MCF 10A (cell line): ENCODE results near the gene LRRK1. TPM values are rescaled to one million over a fixed set of nuclear protein-coding genes. Genes with fewer than 3 reads are reported as not detected.

Experiments used
- BruUV-seq: library from RNA; stranded (reverse); fragments of 400-500 nt; replicated peaks from 2 replicates; lab custom pipeline; 2021; lab: Mats Ljungman, UMichigan
- CTCF ChIA-PET: fragments of 300-600 bp; sonication (Branson Sonifier 250); formaldehyde crosslinking; extraction: SDS; loops from one replicate; lab custom pipeline; 2021; ENCODE audit warnings: antibody characterized with exemption, inconsistent platforms; lab: Yijun Ruan, JAX
- POLR2A ChIA-PET: fragments of 300-600, 350-650 bp; sonication (Branson Sonifier 250); formaldehyde crosslinking; extraction: SDS; loops from one replicate; lab custom pipeline; 2020; ENCODE audit warnings: antibody characterized with exemption, inconsistent platforms; lab: Yijun Ruan, JAX
- DNase-seq: peaks from one replicate; pipeline ENCODE4 v3.0.0-alpha.2; 2018; ENCODE audit not compliant: unreplicated experiment
- H3K27ac Mint-ChIP-seq: one replicate; pipeline ENCODE4 v1.8.0; 2022; ENCODE audit warnings: mild to moderate bottlenecking, low read depth, mixed read lengths; ENCODE audit not compliant: unreplicated experiment
- H3K27me3 Mint-ChIP-seq: one replicate; pipeline ENCODE4 v1.8.0; 2022; ENCODE audit warnings: mixed read lengths; ENCODE audit not compliant: insufficient read depth, unreplicated experiment
- H3K36me3 Mint-ChIP-seq: one replicate; pipeline ENCODE4 v1.8.0; 2022; ENCODE audit warnings: mild to moderate bottlenecking, moderate library complexity, mixed read lengths; ENCODE audit not compliant: insufficient read depth, unreplicated experiment
- H3K4me1 Mint-ChIP-seq: one replicate; pipeline ENCODE4 v1.8.0; 2022; ENCODE audit warnings: mixed read lengths; ENCODE audit not compliant: insufficient read depth, unreplicated experiment
- H3K4me3 Mint-ChIP-seq: one replicate; pipeline ENCODE4 v1.8.0; 2022; ENCODE audit warnings: mild to moderate bottlenecking, moderate library complexity, mixed read lengths; ENCODE audit not compliant: unreplicated experiment
- H3K9me3 Mint-ChIP-seq: one replicate; pipeline ENCODE4 v1.8.0; 2022; ENCODE audit warnings: mixed read lengths; ENCODE audit not compliant: unreplicated experiment
- intact Hi-C: fragments of 100-400 bp; cut with micrococcal nuclease; formaldehyde crosslinking; loops from 2 replicates; pipeline ENCODE4 v1.14.1; 2022
- total RNA-seq: library from RNA; stranded (reverse); gene quantifications from 2 replicates; pipeline ENCODE4 v1.2.3, GENCODE V29; 2022
- TF ChIP-seq, protein P1 (sequence below): fragments of 200-600 bp; IDR thresholded peaks from one replicate; pipeline ENCODE4 v1.8.0; 2022; ENCODE audit warnings: antibody characterized with exemption, mild to moderate bottlenecking; ENCODE audit not compliant: unreplicated experiment

LRRK1 gene
- total RNA-seq, 1 experiment from 2014 or later = 15.4 TPM

DNA sequence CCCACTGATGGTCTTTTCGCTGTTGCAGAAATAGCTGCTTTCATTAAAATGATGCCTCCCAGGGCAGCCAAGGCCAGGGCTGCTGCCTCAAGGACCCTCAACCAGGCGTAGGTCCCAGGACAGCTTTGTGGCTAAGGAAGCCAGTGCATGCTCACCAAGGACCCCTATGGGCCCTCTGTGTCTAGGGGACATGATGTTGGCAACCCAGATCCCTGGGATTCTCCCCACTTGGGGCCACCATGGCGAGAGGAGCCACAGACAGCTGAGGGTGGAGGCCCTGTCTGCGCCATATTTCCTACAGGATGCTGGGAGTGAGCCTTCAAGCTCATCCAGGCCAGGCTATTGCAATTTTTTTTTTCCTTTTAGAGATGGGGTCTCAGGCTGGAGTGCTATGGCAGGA, 195.5 kb downstream of the LRRK1 start:
- ChIA-PET POLR2A (interaction anchor here (1.0 kb wide), 1 partner anchor 137 kb away, joined by 4 read pairs; the partner anchor contains the start of gene CHSY1), CTCF (interaction anchor here (1.5 kb wide), 2 partner anchors 99 to 136 kb away, joined by 5 to 6 read pairs; no protein-coding TSS in a partner anchor)
- intact Hi-C loops = no loop called here
- H3K4me1 Mint-ChIP-seq = no peaks in the 10 kb centered on the region
- no TSS peak for BruUV-seq
- DNase-seq = no peak
- H3K27me3 Mint-ChIP-seq = no peaks in the 10 kb centered on the region
- TF ChIP-seq, protein P1, sequence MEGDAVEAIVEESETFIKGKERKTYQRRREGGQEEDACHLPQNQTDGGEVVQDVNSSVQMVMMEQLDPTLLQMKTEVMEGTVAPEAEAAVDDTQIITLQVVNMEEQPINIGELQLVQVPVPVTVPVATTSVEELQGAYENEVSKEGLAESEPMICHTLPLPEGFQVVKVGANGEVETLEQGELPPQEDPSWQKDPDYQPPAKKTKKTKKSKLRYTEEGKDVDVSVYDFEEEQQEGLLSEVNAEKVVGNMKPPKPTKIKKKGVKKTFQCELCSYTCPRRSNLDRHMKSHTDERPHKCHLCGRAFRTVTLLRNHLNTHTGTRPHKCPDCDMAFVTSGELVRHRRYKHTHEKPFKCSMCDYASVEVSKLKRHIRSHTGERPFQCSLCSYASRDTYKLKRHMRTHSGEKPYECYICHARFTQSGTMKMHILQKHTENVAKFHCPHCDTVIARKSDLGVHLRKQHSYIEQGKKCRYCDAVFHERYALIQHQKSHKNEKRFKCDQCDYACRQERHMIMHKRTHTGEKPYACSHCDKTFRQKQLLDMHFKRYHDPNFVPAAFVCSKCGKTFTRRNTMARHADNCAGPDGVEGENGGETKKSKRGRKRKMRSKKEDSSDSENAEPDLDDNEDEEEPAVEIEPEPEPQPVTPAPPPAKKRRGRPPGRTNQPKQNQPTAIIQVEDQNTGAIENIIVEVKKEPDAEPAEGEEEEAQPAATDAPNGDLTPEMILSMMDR = no peak
- H3K27ac Mint-ChIP-seq = no peak overlapping the region
- no peak overlapping the region for H3K4me3 Mint-ChIP-seq
- H3K9me3 Mint-ChIP-seq = no peaks in the 10 kb centered on the region
- H3K36me3 Mint-ChIP-seq = no peaks in the 10 kb centered on the region

DNA sequence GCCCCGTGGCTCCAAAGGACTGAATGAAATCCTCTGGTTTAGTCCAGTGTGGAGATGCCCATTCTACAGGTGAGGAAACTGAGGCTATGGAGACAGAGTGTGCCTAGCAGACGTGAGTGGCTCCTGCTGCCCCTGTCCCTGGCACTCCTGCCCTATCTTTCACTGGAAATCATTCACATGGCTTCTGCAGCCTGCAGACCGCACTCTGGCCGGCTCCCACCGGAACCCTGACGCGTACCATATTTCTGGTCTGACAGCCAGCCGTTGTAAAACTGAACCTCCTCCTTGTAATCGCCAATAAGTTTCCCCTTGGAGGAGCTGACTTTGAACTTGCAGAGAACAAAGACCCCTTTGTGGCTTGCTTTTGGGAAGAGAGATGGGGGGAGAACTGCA, 196.2 kb downstream of the LRRK1 start:
- TF ChIP-seq, protein P1 = no peak
- H3K27ac Mint-ChIP-seq = no peak overlapping the region
- DNase-seq = no peak
- H3K36me3 Mint-ChIP-seq = no peaks in the 10 kb centered on the region
- H3K9me3 Mint-ChIP-seq = no peaks in the 10 kb centered on the region
- no peak overlapping the region for H3K4me3 Mint-ChIP-seq
- BruUV-seq = no TSS peak
- H3K4me1 Mint-ChIP-seq = no peaks in the 10 kb centered on the region
- CTCF ChIA-PET = interaction anchor here (1.5 kb wide), 2 partner anchors 100 to 135 kb away, joined by 5 to 6 read pairs; no protein-coding TSS in a partner anchor
- intact Hi-C loops = no loop called here
- no peaks in the 10 kb centered on the region for H3K27me3 Mint-ChIP-seq
- POLR2A ChIA-PET = no interaction called here

DNA sequence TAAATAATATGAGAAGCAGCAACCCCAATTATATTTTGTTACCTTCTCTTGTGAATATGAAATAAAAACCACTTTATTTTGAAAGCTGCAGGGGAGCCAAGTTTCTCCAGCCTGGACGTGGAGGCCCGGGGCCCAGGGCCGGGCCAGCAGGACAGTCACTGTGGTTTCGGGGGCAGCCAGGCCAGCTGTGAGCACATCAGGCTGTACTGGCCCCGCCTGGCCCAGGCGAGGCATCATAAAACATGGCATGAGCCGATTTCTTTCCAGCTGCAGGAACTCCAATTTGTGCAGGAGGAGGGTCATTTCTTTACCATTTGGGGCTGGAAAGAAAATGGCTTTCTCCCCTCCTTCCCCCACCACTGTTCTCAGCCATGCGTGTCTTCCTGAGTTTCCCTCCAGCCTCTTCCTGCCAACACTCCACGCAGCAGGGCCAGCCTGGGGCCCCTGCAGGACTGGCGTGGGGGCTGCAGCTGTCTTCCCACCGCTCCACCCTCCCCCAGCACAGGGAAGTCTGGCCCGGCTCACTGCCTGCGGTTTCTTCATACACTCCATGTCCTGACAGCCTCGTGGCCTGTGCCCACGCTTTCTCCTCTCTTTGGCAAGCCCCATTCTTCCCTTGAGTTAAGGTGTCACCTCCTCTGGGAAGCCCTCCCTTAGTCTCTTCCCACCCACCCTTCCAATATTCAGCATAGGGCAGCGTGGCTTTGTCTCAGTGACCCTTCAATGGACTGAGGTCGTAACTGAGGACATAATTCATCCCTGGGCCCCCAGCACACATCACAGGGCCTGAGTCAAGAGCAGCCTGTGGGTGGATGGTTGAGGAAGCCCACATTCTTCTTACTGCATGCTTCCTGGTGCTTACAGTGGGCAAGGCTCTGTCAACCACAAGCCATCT, 196.9 kb downstream of the LRRK1 start:
- no peaks in the 10 kb centered on the region for H3K9me3 Mint-ChIP-seq
- POLR2A ChIA-PET = no interaction called here
- DNase-seq = no peak
- BruUV-seq = no TSS peak
- H3K27me3 Mint-ChIP-seq = no peaks in the 10 kb centered on the region
- CTCF ChIA-PET = interaction anchor here (1.5 kb wide), 1 partner anchor 100 kb away, joined by 5 read pairs; no protein-coding TSS in a partner anchor
- H3K4me3 Mint-ChIP-seq = no peak overlapping the region
- no peaks in the 10 kb centered on the region for H3K36me3 Mint-ChIP-seq
- TF ChIP-seq, protein P1 = no peak
- H3K4me1 Mint-ChIP-seq = no peaks in the 10 kb centered on the region
- intact Hi-C loops = no loop called here
- no peak overlapping the region for H3K27ac Mint-ChIP-seq

DNA sequence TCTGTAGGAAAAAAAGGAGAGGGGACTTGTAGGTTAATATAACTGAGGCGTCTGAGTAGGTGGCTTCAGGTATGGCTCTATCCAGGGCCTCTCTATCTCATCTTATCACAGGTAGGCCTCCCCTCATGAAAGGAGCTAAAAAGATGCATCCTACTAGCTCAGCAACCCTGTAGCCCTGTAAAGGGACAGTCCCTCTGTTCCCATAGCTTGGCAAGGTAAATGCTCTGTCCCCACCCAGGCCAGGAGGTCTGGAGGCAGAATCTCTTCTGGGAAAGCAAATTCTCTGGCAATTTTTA, 197.5 kb downstream of the LRRK1 start:
- POLR2A ChIA-PET = no interaction called here
- Mint-ChIP-seq H3K4me3 (no peak overlapping the region), H3K9me3 (no peaks in the 10 kb centered on the region), H3K4me1 (no peaks in the 10 kb centered on the region), H3K36me3 (no peaks in the 10 kb centered on the region), H3K27me3 (no peaks in the 10 kb centered on the region), H3K27ac (no peak overlapping the region)
- CTCF ChIA-PET = interaction anchor here (0.6 to 1.0 kb wide), 3 partner anchors 11 to 128 kb away, joined by 3 to 5 read pairs (median 3); no protein-coding TSS in a partner anchor
- TF ChIP-seq, protein P1 = no peak
- no TSS peak for BruUV-seq
- intact Hi-C loops = no loop called here
- no peak for DNase-seq
